Upper lobe of left lung (tissue), 4 donors: ENCODE data around the gene CRIP3.

Experiments used
- EP300 ChIP-seq, 4 donors: sonication (generic); formaldehyde crosslinking; IDR thresholded peaks; one replicate each; pipeline ENCODE4 v1.5.1; 2017; ENCODE audit warnings: antibody characterized with exemption in 4 of 4, control low read depth in 2 of 4
- POLR2A ChIP-seq, 4 donors: fragments of 450-650 bp; IDR thresholded peaks; one replicate each; pipeline ENCODE4 v1.5.1; 2016 to 2017; ENCODE audit warnings: antibody characterized with exemption in 4 of 4, mild to moderate bottlenecking in 2 of 4
- POLR2AphosphoS5 ChIP-seq, 2 donors: sonication (generic); formaldehyde crosslinking; IDR thresholded peaks; one replicate each; pipeline ENCODE4 v1.5.1; 2017; ENCODE audit warnings: antibody characterized with exemption in 2 of 2
- TF ChIP-seq, protein P1 (sequence below), 6 experiments: fragments of 450-650 bp in 4 of 6; fragments of 200-600 bp in 2 of 6; sonication (generic) in 2 of 6; IDR thresholded peaks; one replicate each; pipeline ENCODE4 v1.5.1; 2016 to 2019; ENCODE audit warnings: antibody characterized with exemption in 6 of 6

DNA sequence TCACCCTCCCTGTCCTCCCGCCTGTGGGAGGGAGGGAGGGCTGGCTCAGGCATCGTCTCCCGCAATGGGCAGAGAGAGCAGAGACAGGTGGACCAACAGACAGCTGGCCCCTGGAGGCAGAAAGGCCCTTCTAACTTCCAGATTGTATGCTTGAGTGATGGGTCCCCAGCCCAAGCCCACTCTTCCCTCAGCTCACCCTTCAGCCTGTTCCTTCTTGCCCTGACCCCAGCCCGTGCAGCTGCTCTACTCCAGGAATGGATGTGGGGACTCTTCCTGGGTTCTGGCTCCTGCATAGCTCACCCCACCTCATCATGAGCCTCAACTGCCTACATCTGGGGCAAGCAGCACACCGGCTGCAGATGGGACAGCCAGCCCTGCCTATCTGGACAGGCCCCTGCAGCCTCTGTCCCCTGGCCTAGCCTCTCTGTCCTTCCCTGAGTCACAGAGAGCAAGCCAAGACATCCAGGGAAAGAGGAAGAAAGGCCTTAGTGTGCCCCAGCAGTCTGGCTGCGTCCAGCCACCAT, 22.1 kb downstream of the CRIP3 start:
- TF ChIP-seq, protein P1, sequence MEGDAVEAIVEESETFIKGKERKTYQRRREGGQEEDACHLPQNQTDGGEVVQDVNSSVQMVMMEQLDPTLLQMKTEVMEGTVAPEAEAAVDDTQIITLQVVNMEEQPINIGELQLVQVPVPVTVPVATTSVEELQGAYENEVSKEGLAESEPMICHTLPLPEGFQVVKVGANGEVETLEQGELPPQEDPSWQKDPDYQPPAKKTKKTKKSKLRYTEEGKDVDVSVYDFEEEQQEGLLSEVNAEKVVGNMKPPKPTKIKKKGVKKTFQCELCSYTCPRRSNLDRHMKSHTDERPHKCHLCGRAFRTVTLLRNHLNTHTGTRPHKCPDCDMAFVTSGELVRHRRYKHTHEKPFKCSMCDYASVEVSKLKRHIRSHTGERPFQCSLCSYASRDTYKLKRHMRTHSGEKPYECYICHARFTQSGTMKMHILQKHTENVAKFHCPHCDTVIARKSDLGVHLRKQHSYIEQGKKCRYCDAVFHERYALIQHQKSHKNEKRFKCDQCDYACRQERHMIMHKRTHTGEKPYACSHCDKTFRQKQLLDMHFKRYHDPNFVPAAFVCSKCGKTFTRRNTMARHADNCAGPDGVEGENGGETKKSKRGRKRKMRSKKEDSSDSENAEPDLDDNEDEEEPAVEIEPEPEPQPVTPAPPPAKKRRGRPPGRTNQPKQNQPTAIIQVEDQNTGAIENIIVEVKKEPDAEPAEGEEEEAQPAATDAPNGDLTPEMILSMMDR (IDR thresholded peaks at IDR 0.05): no peak
- TF ChIP-seq POLR2AphosphoS5 (IDR thresholded peaks at IDR 0.05): no peak
- TF ChIP-seq EP300 (IDR thresholded peaks at IDR 0.05): no peak
- TF ChIP-seq POLR2A (IDR thresholded peaks at IDR 0.05): no peak
